ENCODE measurements around the gene ATP6V0A1. TPM values are rescaled to one million over a fixed set of nuclear protein-coding genes. Genes with fewer than 3 reads are reported as not detected.
A peak's percentile ranks its signal among the peaks of the same experiment; 100 is the strongest.

The ATP6V0A1 gene
- total RNA-seq, 2 donors from 2014 or later, result 63.2 to 95.6 TPM

DNA sequence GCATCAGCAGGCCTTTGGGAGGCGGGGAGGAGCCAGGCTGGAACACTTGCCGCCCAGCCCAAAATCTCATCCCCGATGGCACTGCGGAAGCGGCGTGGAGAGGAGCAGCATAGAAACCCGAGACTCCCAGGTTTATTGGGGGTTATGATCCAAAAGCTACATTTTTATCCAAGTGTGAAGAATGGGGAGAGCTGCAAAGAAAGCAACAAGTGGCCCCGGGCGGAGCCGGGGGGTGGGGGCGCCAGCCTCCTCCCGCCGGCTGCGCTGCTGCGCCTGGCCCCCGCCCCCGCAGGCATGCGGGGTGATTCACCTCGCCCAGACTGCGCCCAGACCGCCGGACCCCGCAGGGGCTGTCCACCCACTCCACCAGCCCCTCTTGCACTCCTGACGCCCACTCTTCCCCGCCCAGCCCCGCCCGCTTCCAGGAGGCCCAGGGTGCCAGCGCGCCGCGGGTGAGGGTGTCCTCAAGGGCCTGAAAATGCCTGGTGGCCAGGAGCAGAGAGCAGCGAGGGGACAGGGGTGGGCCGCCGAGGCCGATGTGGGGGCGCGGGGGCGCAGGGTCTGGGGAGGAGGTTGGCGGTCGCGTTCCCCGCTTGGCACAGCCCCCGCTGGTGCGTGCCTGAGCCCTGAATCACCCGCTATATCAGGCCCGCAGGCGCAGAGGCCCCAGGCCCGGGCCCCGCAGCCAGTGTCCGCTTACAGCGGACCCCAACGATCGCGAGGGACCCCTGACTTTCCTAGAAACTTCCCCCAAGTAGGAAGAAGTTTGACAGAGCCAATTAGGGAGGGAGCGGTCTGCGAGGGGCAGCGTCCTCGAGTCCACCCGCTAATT lies 37.0 kb upstream of the ATP6V0A1 start:
- TF ChIP-seq, protein P1, sequence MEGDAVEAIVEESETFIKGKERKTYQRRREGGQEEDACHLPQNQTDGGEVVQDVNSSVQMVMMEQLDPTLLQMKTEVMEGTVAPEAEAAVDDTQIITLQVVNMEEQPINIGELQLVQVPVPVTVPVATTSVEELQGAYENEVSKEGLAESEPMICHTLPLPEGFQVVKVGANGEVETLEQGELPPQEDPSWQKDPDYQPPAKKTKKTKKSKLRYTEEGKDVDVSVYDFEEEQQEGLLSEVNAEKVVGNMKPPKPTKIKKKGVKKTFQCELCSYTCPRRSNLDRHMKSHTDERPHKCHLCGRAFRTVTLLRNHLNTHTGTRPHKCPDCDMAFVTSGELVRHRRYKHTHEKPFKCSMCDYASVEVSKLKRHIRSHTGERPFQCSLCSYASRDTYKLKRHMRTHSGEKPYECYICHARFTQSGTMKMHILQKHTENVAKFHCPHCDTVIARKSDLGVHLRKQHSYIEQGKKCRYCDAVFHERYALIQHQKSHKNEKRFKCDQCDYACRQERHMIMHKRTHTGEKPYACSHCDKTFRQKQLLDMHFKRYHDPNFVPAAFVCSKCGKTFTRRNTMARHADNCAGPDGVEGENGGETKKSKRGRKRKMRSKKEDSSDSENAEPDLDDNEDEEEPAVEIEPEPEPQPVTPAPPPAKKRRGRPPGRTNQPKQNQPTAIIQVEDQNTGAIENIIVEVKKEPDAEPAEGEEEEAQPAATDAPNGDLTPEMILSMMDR (IDR thresholded peaks at IDR 0.05), result no peak
- Histone ChIP-seq H3K27me3 (replicated peaks; ENCODE audit: insufficient read depth) (no peaks in the 10 kb centered on the region), H3K4me1 (ENCODE audit: control insufficient read depth in 1 of 2, low read depth in 2 of 2) (peaks cover 32 to 56% of the 10 kb centered on the region in 2 donors), H3K9me3 (no peaks in the 10 kb centered on the region), H3K4me3 (peak overlapping the region; percentile 100), H3K27ac (peak overlapping the region; percentile 99 to 100), H3K36me3 (no peaks in the 10 kb centered on the region)
- no peak for ATAC-seq (ENCODE audit: insufficient number of reproducible peaks, low FRiP score, low read depth)
- DNase-seq (ENCODE audit: low spot score), result no peak

DNA sequence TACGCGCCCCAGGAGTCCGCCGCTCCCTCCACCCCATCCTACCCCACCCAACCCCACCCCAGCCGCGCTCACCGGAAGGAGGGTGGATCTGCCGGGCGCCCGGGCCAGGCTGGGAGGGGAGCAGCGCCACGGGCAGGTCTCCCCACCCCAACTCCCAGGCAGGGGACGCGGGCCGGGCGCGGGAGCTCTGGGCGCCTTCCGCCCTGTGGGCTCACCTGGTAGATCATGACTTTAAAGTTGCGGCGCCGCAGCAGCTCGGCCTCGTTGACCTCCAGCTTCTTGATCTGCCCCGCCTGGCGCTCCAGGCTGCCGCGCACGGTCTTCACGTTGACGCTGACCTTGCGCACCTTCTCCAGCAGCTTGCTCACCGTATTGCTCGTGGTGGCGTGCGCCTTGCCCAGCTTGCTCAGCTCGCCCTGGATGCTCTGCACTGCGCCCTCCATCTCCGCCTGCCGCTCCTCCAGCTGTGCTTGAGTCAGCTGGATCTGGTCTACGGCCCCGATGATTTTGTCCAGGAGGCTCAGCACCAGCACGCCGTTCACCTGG lies 36.2 kb upstream of the ATP6V0A1 start:
- H3K36me3 ChIP-seq, result no peaks in the 10 kb centered on the region
- TF ChIP-seq, protein P1 (IDR thresholded peaks at IDR 0.05), result no peak
- no peaks in the 10 kb centered on the region for H3K27me3 ChIP-seq (replicated peaks; ENCODE audit: insufficient read depth)
- DNase-seq (ENCODE audit: low spot score), result no peak
- peaks cover 26 to 48% of the 10 kb centered on the region in 2 donors for H3K4me1 ChIP-seq (ENCODE audit: control insufficient read depth in 1 of 2, low read depth in 2 of 2)
- H3K9me3 ChIP-seq, result no peaks in the 10 kb centered on the region
- peak overlapping the region; percentile 100 for H3K4me3 ChIP-seq
- peak overlapping the region; percentile 99 to 100 for H3K27ac ChIP-seq
- peak; percentile 13 for ATAC-seq (ENCODE audit: insufficient number of reproducible peaks, low FRiP score, low read depth)

DNA sequence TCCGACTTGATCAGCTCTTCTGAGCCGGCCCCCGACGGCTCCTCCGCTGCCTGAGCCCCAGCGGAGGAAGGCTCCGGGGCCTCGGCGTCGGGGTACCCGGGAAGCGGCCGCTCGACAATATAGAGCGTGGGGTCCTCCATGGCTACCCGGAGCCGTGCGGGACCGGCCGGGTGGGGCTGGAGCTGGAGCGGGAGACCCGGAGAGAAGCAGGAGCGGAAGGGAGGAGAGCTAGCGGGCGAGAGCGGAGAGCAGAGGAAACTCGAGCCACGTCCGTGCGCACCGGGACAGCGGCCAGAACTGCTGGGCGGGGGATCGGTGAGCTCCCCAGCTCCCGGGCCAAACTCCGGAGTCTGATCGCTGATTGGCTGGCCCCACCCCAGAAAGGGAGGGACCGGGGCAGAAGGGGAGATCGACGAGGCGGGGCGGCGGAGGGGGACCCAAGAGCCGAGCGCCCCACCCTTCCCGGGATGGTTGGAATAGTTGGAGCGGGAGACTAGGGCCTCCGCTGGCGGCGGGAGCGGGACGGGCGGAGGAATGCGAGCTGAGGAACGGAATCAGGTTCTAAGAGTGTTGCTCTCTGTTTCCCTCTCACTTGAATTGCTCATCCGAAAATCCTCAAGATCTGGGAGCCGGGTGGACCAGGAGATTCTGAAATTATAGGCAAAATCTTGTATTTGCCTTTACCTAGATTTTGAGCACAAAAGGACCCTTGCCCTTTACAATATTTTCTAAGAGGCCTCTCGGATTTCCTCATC lies 35.5 kb upstream of the ATP6V0A1 start, which contains the start of gene CAVIN1:
CAVIN1 (minus strand) TSS at position 299 of the 755 bp plus-strand sequence; CDS start at position 140, 159 bp downstream.
- H3K36me3 ChIP-seq, result no peaks in the 10 kb centered on the region
- no peaks in the 10 kb centered on the region for H3K27me3 ChIP-seq (replicated peaks; ENCODE audit: insufficient read depth)
- TF ChIP-seq, protein P1 (IDR thresholded peaks at IDR 0.05), result no peak
- DNase-seq (ENCODE audit: low spot score) (peak; percentile 96), ATAC-seq (ENCODE audit: insufficient number of reproducible peaks, low FRiP score, low read depth) (peak; percentile 68)
- H3K4me1 ChIP-seq (ENCODE audit: control insufficient read depth in 1 of 2, low read depth in 2 of 2), result peaks cover 20 to 44% of the 10 kb centered on the region in 2 donors
- H3K4me3 ChIP-seq, result peak within 1 kb of the TSS; percentile 100
- H3K27ac ChIP-seq, result peak within 1 kb of the TSS; percentile 99 to 100
- no peaks in the 10 kb centered on the region for H3K9me3 ChIP-seq

DNA sequence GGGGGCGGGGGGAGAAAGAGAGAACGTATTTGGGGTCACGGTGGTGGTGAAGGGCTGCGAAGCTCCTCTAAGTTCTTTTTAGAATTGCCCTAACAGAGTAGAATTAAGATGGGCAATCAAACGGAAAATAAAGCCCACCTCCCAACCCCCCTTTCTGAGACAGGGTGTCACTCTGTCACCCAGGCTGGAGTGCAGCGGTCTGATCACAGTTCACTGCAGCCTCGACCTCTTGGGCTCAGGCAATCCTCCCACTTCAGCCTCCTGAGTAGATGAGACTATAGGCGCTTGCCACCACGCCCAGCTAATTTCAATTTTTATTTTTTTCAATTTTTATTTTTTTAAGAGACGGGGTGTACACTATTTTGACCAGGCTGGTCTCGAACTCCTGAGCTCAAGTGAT lies 34.9 kb upstream of the ATP6V0A1 start:
- H3K4me3 ChIP-seq, result peak overlapping the region; percentile 100

More for the DNA sequence above, 34.9 kb upstream of the ATP6V0A1 start:
- ATAC-seq (ENCODE audit: insufficient number of reproducible peaks, low FRiP score, low read depth) (no peak), DNase-seq (ENCODE audit: low spot score) (no peak)
- H3K4me1 ChIP-seq (ENCODE audit: control insufficient read depth in 1 of 2, low read depth in 2 of 2), result peaks cover 16 to 43% of the 10 kb centered on the region in 2 donors
- H3K36me3 ChIP-seq, result no peaks in the 10 kb centered on the region
- H3K27me3 ChIP-seq (replicated peaks; ENCODE audit: insufficient read depth), result no peaks in the 10 kb centered on the region
- H3K9me3 ChIP-seq, result no peaks in the 10 kb centered on the region
- peak overlapping the region; percentile 88 to 100 for H3K27ac ChIP-seq
- TF ChIP-seq, protein P1 (IDR thresholded peaks at IDR 0.05), result no peak

All from thoracic aorta (tissue), 2 donors.